HepG2 (cell line): Measurements from ENCODE around the gene ZNF624. TPM values are rescaled to one million over a fixed set of nuclear protein-coding genes. Genes with fewer than 3 reads are reported as not detected.

ENCODE experiments used
- ARNT ChIP-seq: fragments of 450-650 bp; IDR thresholded peaks from 2 replicates; pipeline ENCODE4 v1.6.1; 2017
- ATF5 ChIP-seq: sonication (generic); formaldehyde crosslinking; IDR thresholded peaks from 2 replicates; pipeline ENCODE4 v1.4.0; 2020; ENCODE audit warnings: mild to moderate bottlenecking, low read depth, missing genetic modification reagents
- CAMTA2 ChIP-seq: sonication (generic); formaldehyde crosslinking; IDR thresholded peaks from 2 replicates; pipeline ENCODE4 v1.4.0; 2020; ENCODE audit warnings: mild to moderate bottlenecking, missing genetic modification reagents, borderline replicate concordance
- CHCHD3 ChIP-seq: sonication (generic); formaldehyde crosslinking; IDR thresholded peaks from 2 replicates; pipeline ENCODE4 v1.8.0; 2022; ENCODE audit warnings: mild to moderate bottlenecking, missing genetic modification reagents, moderate library complexity
- DBP ChIP-seq: sonication (generic); formaldehyde crosslinking; IDR thresholded peaks from 2 replicates; pipeline ENCODE4 v1.4.0; 2020; ENCODE audit warnings: missing genetic modification reagents; ENCODE audit errors: not compliant biosample characterization
- FOXO1 ChIP-seq: sonication (generic); formaldehyde crosslinking; IDR thresholded peaks from 2 replicates; pipeline ENCODE4 v1.4.0; 2020; ENCODE audit warnings: missing genetic modification reagents
- HBP1 ChIP-seq: IDR thresholded peaks from 2 replicates; pipeline ENCODE4 v1.6.1; 2016; ENCODE audit warnings: low read depth, control low read depth
- HOXA3 ChIP-seq: sonication (generic); formaldehyde crosslinking; IDR thresholded peaks from 2 replicates; pipeline ENCODE4 v1.5.0; 2020; ENCODE audit warnings: missing genetic modification reagents
- RXRB ChIP-seq: IDR thresholded peaks from 2 replicates; pipeline ENCODE4 v1.6.1; 2016; ENCODE audit warnings: borderline replicate concordance, missing genetic modification reagents, missing compliant biosample characterization
- SIX4 ChIP-seq: sonication (generic); formaldehyde crosslinking; IDR thresholded peaks from 2 replicates; pipeline ENCODE4 v1.4.0; 2020; ENCODE audit warnings: missing genetic modification reagents
- SKI ChIP-seq: fragments of 450-650 bp; IDR thresholded peaks from one replicate; pipeline ENCODE4 v1.6.1; 2018; ENCODE audit warnings: mild to moderate bottlenecking; ENCODE audit not compliant: partially characterized antibody
- ZBTB21 ChIP-seq: sonication (generic); formaldehyde crosslinking; IDR thresholded peaks from 2 replicates; pipeline ENCODE4 v1.4.0; 2020; ENCODE audit warnings: missing genetic modification reagents
- ZNF263 ChIP-seq: sonication (generic); formaldehyde crosslinking; IDR thresholded peaks from 2 replicates; pipeline ENCODE4 v1.4.0; 2020; ENCODE audit warnings: missing genetic modification reagents
- ZNF296 ChIP-seq: sonication (generic); formaldehyde crosslinking; conservative IDR thresholded peaks from 2 replicates; pipeline ENCODE4 v1.5.0; 2020; ENCODE audit warnings: mild to moderate bottlenecking, missing genetic modification reagents
- ZNF496 ChIP-seq: sonication (generic); formaldehyde crosslinking; IDR thresholded peaks from 2 replicates; pipeline ENCODE4 v1.8.1; 2023; ENCODE audit warnings: mild to moderate bottlenecking, moderate library complexity, missing genetic modification reagents; ENCODE audit not compliant: insufficient replicate concordance
- ZNF510 ChIP-seq: sonication (generic); formaldehyde crosslinking; IDR thresholded peaks from 2 replicates; pipeline ENCODE4 v1.4.0; 2020; ENCODE audit warnings: low read depth, mild to moderate bottlenecking, missing genetic modification reagents
- ZNF644 ChIP-seq: IDR thresholded peaks from 2 replicates; pipeline ENCODE4 v1.6.1; 2016; ENCODE audit warnings: low read depth
- ZNF841 ChIP-seq: sonication (generic); formaldehyde crosslinking; IDR thresholded peaks from 2 replicates; pipeline ENCODE4 v1.8.1; 2023; ENCODE audit warnings: missing genetic modification reagents, borderline replicate concordance
- ZNF891 ChIP-seq: sonication (generic); formaldehyde crosslinking; IDR thresholded peaks from 2 replicates; pipeline ENCODE4 v1.5.0; 2020; ENCODE audit warnings: mild to moderate bottlenecking, missing genetic modification reagents
- ZSCAN25 ChIP-seq: sonication (generic); formaldehyde crosslinking; IDR thresholded peaks from 2 replicates; pipeline ENCODE4 v1.8.0; 2022; ENCODE audit warnings: mild to moderate bottlenecking, missing genetic modification reagents
- polyA plus RNA-seq, 8 experiments: library from polyadenylated mRNA; depleted of rRNA in 3 of 8; stranded (reverse) in 7 of 8; unstranded in 1 of 8; fragments of >200 nt; fragmentation: Illumina TruSeq in 4 of 8; extraction: Trizol in 4 of 8; gene quantifications; 2 replicates each; pipeline versions ENCODE4 v1.2.1 to v1.2.3, GENCODE V29; 2011 to 2016; ENCODE audit warnings: low read depth in 4 of 8, missing spikeins in 1 of 8, mixed read lengths in 1 of 8; ENCODE audit not compliant: insufficient read depth in 1 of 8
- total RNA-seq, 5 experiments: library from RNA; depleted of rRNA; stranded (reverse); fragments of >200 nt; fragmentation: Illumina TruSeq; extraction: Trizol; gene quantifications; 2 replicates each; pipeline ENCODE4 v1.2.3, GENCODE V29; 2016; ENCODE audit warnings: low read depth in 1 of 5
- TF ChIP-seq, protein P1 (sequence below): IDR thresholded peaks from 2 replicates; pipeline ENCODE4 v1.6.1; 2016; ENCODE audit warnings: missing genetic modification reagents, missing compliant biosample characterization
- TF ChIP-seq, protein P2 (sequence below): IDR thresholded peaks from 2 replicates; pipeline ENCODE4 v1.6.1; 2016
- TF ChIP-seq, protein P3 (sequence below): sonication (generic); formaldehyde crosslinking; IDR thresholded peaks from 2 replicates; pipeline ENCODE4 v1.4.0; 2020; ENCODE audit warnings: low read depth, missing genetic modification reagents

The ZNF624 gene
- total and polyA plus RNA-seq, 2 of the 13 experiments (the other 11 are each of a cell fraction or from before 2014, with no cell fraction given) = 0.75 to 3.5 TPM

- TF ChIP-seq, protein P1, sequence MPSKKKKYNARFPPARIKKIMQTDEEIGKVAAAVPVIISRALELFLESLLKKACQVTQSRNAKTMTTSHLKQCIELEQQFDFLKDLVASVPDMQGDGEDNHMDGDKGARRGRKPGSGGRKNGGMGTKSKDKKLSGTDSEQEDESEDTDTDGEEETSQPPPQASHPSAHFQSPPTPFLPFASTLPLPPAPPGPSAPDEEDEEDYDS (CRISPR knock-in tag) = peak; percentile 74
- TF ChIP-seq ZNF510 (no peak), ZNF841 (CRISPR knock-in tag) (no peak), DBP (CRISPR knock-in tag) (no peak), ARNT (no peak), ZNF496 (CRISPR knock-in tag) (no peak), ZSCAN25 (CRISPR knock-in tag) (no peak), HBP1 (CRISPR knock-in tag) (no peak), ZNF263 (CRISPR knock-in tag) (0 out of 2 replicates have a peak, but pooled peaks have one; percentile 50), ZBTB21 (no peak), CHCHD3 (CRISPR knock-in tag) (0 out of 2 replicates have a peak, but pooled peaks have one; percentile 52), RXRB (peak; percentile 52; the same call in 1 of the 2 replicates), SKI (peak; percentile 25), HOXA3 (CRISPR knock-in tag) (peak; percentile 93), FOXO1 (CRISPR knock-in tag) (no peak), CAMTA2 (CRISPR knock-in tag) (0 out of 2 replicates have a peak, but pooled peaks have one; percentile 51), ATF5 (CRISPR knock-in tag) (no peak), ZNF296 (CRISPR knock-in tag) (no peak), ZNF891 (peak; percentile 90), ZNF644 (0 out of 2 replicates have a peak, but pooled peaks have one; percentile 24), SIX4 (CRISPR knock-in tag) (0 out of 2 replicates have a peak, but pooled peaks have one; percentile 15)
- TF ChIP-seq, protein P2, sequence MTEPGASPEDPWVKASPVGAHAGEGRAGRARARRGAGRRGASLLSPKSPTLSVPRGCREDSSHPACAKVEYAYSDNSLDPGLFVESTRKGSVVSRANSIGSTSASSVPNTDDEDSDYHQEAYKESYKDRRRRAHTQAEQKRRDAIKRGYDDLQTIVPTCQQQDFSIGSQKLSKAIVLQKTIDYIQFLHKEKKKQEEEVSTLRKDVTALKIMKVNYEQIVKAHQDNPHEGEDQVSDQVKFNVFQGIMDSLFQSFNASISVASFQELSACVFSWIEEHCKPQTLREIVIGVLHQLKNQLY = no peak
- TF ChIP-seq, protein P3, sequence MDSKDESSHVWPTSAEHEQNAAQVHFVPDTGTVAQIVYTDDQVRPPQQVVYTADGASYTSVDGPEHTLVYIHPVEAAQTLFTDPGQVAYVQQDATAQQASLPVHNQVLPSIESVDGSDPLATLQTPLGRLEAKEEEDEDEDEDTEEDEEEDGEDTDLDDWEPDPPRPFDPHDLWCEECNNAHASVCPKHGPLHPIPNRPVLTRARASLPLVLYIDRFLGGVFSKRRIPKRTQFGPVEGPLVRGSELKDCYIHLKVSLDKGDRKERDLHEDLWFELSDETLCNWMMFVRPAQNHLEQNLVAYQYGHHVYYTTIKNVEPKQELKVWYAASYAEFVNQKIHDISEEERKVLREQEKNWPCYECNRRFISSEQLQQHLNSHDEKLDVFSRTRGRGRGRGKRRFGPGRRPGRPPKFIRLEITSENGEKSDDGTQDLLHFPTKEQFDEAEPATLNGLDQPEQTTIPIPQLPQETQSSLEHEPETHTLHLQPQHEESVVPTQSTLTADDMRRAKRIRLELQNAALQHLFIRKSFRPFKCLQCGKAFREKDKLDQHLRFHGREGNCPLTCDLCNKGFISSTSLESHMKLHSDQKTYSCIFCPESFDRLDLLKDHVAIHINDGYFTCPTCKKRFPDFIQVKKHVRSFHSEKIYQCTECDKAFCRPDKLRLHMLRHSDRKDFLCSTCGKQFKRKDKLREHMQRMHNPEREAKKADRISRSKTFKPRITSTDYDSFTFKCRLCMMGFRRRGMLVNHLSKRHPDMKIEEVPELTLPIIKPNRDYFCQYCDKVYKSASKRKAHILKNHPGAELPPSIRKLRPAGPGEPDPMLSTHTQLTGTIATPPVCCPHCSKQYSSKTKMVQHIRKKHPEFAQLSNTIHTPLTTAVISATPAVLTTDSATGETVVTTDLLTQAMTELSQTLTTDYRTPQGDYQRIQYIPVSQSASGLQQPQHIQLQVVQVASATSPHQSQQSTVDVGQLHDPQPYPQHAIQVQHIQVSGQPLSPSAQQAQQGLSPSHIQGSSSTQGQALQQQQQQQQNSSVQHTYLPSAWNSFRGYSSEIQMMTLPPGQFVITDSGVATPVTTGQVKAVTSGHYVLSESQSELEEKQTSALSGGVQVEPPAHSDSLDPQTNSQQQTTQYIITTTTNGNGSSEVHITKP (CRISPR knock-in tag) = no peak; the same call in 1 of the 2 replicates
These were observed at the start of gene ZNF624 (continued) for GRCh38 chr17:16653367-16654041.
